SK-N-DZ (cell line): ENCODE measurements around the gene AKR1C8. TPM values are rescaled to one million over a fixed set of nuclear protein-coding genes. Genes with fewer than 3 reads are reported as not detected.
"Not testable (repeated sequence)": the region's sequence is repeated elsewhere in the genome, so short reads cannot be mapped to it uniquely, and the experiment has no call there.

Source experiments
- DNase-seq: peaks from one replicate; pipeline ENCODE4 v3.0.0-alpha.2; 2015; ENCODE audit warnings: low spot score
- polyA plus RNA-seq, 2 experiments: library from polyadenylated mRNA; depleted of rRNA; stranded (reverse); fragments of >200 nt; gene quantifications; 2 replicates each; pipeline ENCODE4 v1.2.3, GENCODE V29; 2014

Gene AKR1C8
- not detected in 2 replicates for polyA plus RNA-seq (2014; cell fraction: cytosol; rRNA removed)
- polyA plus RNA-seq (2014; cell fraction: nucleus; rRNA removed): not detected in 2 replicates

DNA sequence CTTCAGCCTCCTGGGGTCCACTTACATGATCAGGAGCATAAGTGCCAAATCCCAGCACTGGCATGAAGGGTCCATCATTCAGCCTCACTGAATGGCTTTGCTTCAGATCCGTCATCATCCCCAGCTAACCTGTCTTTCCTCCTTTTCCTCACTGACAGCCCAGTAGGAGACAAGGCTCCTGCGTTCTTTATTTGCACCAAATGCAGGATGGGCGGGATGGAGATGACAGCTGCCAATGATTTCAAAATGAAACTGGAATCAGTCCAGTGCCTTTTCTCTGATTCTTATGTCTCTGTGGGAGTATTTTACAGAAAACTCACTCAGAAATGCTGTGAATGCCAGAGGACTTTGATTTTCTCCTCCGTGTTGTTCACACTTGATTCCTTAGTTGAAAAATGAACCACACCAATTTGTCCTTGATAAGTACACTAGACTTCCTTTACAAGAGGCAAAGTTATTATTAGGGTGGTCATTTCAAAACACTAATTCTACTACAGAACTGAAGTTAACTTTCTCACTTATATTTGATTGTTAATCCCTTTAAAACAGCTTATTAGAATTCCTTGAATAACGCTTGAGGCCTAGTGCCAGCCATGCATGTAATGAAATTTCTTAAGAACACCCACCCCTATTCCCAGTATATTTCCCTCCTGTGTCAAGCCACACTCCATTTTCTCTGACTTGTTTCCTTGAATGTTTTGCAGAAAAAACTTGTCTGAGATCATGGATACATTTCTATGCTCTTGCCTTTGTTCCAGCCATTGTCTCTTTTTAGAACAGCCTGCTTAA is at the start of gene AKR1C8:
Gene AKR1C8 (minus strand): TSS at position 164 of the 789 bp plus-strand sequence. CDS start 46 bp downstream, at position 118.
- no peak for DNase-seq

DNA sequence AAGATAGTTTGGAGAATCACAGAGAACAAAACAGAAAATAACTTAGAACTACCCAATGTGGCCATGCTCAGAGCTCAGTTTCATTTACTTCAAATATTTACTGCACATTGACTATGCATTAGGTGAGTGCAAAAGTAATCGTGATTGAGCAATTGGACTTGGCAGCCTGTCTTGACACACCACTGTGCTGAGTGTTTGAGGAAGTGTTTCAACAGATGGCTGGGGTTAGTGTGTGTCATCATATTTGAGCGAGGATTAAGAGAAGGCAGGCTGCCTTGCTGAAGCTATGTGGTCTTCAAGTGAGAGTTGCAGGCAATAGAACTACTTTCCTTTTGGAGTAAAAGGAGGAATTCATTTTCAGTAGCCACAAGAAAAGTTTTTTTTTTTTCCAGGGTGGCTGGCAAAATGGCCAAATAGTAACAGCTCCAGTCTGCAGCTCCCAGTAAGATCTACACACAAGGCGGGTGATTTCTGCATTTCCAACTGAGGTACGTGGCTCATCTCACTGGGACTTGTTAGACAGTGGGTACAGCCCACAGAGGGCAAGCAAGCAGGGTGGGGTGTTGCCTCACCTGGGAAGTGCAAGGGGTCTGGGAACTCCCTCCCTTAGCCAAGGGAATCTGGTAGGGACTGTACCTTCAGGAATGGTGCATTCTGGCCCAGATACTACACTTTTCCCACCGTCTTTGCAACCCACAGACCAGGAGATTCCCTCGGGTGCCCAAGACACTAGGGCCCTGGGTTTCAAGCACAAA is 49.3 kb upstream of the AKR1C8 start:
- DNase-seq: no peak

DNA sequence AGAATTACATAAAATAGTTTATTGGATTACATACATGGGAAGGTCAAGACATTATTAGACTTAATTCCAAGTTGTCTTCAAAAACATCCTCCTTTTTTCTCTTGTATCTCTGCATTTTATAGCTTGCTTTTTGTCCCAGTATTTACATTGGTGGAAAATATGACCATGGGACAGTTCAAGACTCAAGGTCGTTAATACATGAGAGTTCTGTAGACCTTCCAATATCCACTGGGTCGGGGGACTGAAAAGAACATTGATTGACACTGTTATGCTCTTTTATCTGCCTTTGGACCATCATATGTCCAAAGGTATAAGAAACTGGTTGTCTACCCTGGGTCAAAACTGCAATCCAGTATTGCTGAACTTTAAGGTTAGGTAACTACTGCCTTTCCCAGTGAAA is 48.4 kb upstream of the AKR1C8 start:
- DNase-seq: no peak

DNA sequence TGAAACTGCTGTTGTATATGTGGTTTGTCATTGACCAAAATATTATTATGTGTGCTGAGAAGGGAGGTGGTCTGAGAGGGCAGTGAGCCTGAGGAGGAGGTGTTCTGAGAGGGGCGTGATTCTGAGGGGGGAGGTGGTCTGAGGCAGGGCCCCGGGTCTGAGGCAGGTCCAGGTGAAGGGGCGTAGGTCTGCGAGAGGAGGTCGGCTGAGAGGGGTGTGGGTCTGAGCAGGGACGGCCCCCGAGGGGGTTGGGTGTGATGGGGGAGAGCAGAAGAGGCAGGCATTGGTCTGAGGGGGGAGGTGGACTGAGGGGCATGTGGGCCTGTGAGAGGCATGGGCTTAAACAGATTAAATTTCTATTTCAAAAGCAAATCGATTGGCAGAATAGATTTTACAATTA is 44.1 kb upstream of the AKR1C8 start:
- DNase-seq: no peak

DNA sequence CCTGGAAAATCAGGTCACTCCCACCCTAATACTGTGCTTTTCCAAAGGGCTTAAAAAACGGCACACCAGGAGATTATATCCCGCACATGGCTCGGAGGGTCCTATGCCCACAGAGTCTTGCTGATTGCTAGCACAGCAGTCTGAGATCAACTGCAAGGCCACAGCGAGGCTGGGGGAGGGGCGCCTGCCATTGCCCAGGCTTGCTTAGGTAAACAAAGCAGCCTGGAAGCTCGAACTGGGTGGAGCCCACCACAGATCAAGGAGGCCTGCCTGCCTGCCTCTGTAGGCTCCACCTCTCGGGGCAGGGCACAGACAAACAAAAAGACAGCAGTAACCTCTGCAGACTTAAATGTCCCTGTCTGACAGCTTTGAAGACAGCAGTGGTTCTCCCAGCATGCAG is 38.0 kb upstream of the AKR1C8 start:
- DNase-seq: not testable (repeated sequence)

DNA sequence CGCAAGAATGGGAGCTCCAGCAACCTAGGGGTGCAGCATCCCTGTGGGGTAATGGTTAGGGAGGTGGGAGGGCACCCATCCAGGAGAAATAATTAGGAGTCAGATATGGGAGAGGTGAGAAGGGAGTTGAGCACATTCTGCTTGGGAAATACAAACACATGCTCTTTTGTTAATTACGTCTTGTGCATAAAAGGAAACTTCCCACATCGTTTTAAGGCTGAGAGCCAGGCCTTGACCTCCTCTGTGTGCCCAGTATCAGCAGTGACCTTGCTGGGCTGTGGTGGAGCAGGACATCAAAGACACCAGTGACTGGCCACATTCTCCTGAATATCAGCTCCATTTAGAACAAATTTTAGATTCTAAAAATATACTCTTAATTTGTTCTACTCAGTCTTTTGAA is 34.3 kb upstream of the AKR1C8 start:
- DNase-seq: no peak

DNA sequence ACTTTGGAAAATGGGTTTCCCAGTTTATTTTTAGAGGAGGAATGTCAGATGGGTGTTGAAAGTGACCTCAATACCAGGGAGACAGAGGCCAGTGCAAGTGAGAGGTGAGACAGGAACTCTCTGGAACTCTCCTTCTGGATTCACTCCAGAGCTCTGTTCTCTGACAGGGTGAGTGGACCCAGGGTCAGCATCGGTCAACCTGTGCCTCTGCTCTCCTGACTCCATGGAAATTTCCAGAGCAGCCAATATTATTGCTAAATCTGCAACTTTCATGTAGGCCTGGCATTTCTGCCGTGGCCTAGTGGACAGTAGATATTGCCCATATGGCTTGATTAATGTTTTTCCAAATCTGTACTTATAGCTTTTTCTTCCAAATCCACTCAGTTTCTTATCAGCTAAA is 31.9 kb upstream of the AKR1C8 start:
- no peak for DNase-seq

DNA sequence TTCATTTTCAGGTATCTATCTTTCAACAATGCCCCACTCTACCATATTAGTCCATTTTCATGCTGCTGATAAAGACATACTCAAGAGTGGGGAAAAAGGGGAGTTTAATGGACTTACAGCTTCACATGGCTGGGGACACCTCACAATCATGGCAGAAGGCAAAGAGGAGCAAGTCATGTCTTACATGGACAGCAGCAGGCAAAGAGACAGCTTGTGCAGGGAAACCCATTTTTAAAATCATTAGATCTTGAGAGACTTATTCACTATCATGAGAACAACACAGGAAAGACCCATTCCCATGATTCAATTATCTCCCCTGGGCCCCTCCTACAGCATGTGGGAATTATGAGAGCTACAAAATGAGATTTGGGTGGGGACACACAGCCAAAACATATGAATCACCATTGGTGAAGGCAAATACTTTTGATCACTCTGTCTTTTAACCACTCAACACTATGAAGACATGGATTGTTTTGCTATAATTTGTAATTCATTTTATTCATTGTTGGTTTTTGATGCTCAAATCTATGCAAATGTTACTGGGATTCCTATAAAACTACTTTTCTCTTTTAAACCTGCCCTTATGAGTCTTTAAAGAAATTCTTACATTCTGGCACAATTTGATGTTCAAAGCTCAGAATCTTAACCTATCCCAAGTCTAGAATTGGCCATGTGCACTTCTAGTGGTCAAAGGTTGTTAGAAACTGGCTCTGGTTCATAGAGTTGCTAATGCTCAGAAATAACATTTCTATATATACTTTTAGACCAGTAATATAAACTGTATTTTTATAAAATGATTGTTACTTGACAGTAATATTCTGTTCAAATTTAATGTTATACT is 27.0 kb upstream of the AKR1C8 start:
- DNase-seq: no peak

DNA sequence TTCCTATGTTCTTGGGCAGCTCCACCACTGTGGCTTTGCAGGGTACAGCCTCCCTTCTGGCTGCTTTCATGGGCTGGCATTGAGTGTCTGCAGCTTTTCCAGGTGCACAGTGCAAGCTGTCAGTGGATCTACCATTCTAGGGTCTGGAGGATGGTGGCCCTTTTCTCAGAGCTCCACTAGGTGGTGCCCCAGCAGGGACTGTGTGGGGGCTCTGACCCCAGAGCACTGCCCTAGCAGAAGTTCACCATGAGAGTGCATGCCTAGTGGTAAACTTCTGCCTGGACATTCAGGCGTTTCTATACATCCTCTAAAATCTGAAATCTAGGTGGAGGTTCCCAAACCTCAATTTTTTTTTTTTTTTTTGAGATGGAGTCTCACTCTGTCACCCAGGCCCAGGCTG is 25.3 kb upstream of the AKR1C8 start:
- not testable (repeated sequence) for DNase-seq

DNA sequence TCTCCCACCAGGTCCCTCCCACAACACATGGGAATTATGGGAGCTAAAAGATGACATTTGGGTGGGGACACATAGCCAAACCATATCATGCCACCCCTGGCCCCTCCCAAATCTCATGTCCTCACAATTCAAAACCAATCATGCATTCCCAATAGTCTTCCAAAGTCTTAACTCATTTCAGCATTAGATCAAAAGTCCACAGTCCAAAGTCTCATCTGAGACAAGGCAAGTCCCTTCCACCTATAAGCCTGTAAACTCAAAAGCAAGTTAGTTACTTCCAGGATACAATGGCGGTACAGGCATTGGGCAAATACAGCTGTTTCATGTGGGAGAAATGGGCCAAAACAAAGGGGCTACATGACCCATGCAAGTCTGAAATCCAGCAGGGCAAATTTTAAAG is 24.8 kb upstream of the AKR1C8 start:
- DNase-seq: not testable (repeated sequence)

DNA sequence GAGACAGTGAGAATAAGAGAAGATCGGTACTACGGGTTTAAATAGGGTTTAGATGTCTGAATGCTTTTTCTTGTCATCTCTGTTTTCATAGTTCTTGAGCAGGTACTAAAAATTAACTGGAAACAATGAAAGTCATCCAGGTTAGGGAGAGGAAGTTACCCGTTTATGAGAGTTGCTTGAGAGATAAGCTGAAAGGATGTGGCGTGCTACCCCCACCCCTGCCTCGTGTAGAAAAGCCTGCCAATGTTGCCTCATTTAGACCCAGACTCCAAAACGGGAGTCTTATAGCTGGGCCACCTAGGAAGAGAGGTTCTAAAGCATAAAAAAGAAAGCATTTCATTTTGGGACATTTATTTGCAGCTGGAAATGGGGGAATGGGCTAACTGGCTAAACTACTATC is 21.8 kb upstream of the AKR1C8 start:
- DNase-seq: no peak

DNA sequence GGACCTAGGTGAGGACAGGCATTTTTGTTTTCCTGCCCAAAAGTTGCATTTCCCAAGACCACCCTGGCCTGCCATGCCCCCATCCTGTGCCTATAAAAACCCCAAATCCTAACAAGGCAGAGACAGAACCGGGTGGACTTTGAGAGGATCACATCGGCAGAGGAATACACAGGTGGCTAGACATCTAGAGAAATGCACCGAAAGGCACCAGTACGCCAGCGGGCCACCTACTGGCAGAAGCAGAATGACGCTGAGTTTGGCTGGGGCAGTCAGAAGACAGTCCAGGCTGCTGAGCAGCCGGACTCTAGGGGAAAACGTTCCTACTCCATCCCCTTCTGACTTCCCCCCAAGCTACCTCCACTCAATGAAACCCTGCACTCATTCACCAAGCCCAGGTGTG is 14.4 kb upstream of the AKR1C8 start:
- no peak for DNase-seq

DNA sequence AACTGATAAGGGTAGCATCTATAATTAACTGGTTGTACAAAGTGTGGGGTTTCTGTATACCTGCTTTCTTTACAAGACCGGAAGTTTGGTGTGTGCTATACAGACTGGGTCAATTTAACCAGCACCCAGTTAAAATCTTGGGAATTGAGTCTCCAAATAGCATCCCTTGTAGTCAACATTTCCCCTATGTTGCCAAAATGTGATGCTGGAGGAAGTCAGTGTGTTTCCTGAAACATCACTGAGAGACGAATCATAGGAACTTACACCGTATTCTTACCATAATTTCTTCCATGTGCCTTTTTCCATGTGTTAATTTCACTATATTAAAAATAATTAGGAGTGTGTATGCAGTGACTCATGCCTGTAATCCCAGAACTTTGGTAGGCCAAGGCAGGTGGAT is 13.4 kb upstream of the AKR1C8 start:
- DNase-seq: no peak

DNA sequence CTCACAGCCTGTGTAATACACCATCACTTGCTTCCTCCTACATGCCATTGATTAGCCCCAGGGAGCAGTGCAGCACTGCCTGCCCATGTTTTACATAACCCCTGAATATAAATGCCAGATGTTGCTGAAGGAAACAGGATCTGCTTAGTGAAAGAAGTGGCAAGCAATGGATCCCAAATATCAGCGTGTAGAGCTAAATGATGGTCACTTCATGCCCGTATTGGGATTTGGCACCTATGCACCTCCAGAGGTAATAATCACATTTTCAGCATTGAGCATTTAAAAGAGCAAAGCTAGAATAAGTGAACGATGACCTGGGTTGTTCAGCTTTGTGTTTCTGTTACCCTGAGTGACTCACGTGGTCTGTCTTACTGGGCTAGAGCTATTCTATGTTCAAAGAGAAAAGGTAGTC is 11.8 kb upstream of the AKR1C8 start, which contains the start of gene AKR1C4:
Gene AKR1C4 (plus strand): TSS at position 136 of the 412 bp plus-strand sequence. CDS start 31 bp downstream, at position 167.
- DNase-seq: no peak

DNA sequence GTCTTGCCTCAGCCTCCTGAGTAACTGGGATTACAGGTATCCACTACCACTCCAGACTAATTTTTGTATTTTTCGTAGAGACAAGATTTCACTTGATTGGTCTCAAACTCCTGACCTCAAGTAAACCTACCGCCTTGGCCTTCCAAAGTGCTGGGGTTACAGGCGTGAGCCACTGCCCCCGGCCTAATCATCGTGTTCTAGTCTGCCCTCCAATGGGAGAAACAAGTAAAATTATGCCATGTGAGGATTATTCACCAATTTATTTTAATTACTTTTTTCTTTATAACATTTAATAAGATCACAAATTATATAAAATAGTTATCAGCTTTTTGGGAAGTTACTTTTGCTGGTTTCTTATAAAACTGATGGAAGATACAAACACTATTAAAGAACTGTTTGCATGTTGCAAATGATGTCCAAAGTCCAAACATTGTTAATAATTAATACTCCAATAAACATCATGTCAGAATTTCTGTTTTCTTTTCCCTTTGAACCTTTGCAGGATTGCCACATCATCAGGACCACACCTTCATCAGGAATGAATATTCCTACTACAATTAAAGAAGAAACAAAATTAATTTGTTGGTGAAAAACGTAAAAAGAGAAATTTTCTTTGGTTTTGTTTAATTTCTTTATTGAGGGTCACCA is 10.9 kb upstream of the AKR1C8 start:
- no peak for DNase-seq

DNA sequence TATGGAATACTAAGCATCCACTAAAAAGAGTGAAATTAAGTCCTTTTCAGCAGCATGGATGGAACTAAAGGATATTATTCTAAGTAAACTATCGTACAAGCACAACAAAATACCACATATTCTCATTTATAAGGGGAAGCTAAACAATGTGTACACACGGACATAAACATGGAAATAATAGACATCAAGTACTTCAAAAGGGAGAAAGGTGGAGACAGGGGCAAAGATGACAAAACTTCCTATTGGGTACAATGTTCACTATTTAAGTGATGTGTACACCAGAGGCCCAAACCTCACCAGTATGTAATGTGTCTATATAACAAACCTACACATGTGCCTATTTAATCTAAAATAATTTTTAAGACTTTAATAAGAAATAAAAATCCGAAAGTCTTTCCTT is 9.5 kb upstream of the AKR1C8 start:
- no peak for DNase-seq

DNA sequence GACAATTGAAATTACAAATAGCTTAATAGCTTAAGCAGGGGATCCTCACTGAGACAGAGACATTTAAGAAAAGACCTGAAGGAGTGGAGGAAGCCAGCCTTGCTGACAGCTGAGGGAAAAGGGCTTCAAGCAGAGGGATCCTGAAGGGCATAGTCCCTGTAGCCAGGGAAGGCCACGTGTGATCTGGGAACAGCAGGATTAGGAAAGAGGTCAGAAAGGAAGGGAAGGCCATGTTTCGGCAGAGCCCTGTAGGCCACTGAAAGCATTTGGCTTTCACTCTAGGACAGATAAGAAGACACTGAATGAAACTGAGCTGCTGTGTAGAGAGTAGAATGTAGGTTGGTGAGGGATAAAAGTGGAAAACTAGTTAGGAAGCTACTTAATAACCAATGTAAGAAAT is 3.4 kb upstream of the AKR1C8 start:
- DNase-seq: no peak

DNA sequence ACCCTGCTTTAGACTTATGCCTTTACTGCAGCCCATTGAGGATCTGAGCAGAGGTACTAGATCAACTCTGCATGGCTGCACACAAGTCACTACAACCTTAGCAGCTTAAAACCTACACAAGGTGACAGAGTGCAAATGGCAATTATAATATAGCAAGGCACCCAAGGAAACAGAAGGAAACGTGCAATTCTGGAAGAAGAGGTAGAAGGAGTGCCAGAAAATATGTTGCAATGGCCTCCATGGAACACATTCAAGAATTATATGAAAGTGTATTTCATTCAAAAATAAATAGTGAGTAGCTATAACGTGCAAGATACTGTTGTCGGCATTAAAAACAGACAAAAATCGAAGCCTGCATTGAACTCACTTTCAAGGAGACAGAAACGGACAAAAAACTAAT is 2.9 kb upstream of the AKR1C8 start:
- no peak for DNase-seq

DNA sequence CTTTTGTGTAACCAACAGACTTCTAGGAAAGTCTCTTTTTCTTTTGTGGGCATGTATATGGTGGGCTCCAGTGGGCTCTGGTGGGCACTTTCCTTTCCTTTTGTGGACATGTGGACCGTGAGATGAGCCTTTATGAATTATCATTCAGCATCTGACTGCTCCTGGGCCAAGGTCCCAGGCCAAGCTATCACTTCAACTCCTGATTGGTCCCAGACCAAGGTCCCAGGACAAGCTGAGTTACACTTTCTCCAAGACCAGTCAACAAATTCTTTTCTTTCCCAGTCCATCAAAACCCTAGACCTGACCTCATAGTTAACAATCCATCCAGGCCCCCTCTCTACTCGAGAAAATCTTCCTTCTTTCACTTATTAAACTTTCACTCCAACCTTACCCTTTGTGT is 1.0 kb downstream of the AKR1C8 start:
- DNase-seq: no peak

DNA sequence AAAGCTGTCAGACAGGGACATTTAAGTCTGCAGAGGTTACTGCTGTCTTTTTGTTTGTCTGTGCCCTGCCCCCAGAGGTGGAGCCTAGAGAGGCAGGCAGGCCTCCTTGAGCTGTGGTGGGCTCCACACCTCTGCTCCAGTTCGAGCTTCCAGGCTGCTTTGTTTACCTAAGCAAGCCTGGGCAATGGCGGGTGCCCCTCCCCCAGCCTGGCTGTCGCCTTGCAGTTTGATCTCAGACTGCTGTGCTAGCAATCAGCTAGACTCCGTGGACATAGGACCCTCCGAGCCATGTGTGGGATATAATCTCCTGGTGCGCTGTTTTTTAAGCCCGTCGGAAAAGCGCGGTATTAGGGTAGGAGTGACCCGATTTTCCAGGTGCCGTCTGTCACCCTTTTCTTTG is 4.4 kb downstream of the AKR1C8 start:
- DNase-seq: not testable (repeated sequence)

DNA sequence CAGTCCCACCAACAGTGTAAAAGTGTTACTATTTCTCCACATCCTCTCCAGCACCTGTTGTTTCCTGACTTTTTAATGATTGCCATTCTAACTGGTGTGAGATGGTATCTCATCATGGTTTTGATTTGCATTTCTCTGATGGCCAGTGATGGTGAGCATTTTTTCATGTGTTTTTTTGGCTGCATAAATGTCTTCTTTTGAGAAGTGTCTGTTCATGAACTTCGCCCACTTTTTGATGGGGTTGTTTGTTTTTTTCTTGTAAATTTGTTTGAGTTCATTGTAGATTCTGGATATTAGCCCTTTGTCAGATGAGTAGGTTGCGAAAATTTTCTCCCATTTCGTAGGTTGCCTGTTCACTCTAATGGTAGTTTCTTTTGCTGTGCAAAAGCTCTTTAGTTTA is 9.4 kb downstream of the AKR1C8 start:
- not testable (repeated sequence) for DNase-seq
